Astrocyte (in vitro differentiated cells and primary cell): ENCODE measurements around the gene RALGPS1. TPM values are rescaled to one million over a fixed set of nuclear protein-coding genes. Genes with fewer than 3 reads are reported as not detected.

ENCODE experiments used
- DNase-seq: peaks from one replicate; pipeline ENCODE4 v3.0.0-alpha.2; 2010; ENCODE audit warnings: low read depth
- FAIRE-seq: peaks from 2 replicates; lab custom pipeline; 2011; peaks lifted over from hg19 to GRCh38; lab: Jason Lieb, UNC
- H2AFZ ChIP-seq: 2 replicates; pipeline ENCODE4 v1.6.0; 2012; ENCODE audit warnings: low read depth, low read length, inconsistent platforms
- H3K27ac ChIP-seq: 2 replicates; pipeline ENCODE4 v1.5.1; 2011; ENCODE audit warnings: low read depth, low read length, inconsistent platforms
- H3K27me3 ChIP-seq: 2 replicates; pipeline ENCODE4 v1.6.0; 2011; ENCODE audit warnings: low read length, inconsistent platforms; ENCODE audit not compliant: insufficient read depth
- H3K36me3 ChIP-seq: 2 replicates; pipeline ENCODE4 v1.5.1; 2011; ENCODE audit warnings: low read length, inconsistent platforms; ENCODE audit not compliant: insufficient read depth
- H3K4me1 ChIP-seq: 2 replicates; pipeline ENCODE4 v1.5.1; 2011; ENCODE audit warnings: low read length, inconsistent platforms; ENCODE audit not compliant: insufficient read depth
- H3K4me2 ChIP-seq: 2 replicates; pipeline ENCODE4 v1.6.0; 2012; ENCODE audit warnings: low read length, inconsistent platforms
- H3K4me3 ChIP-seq: 2 replicates; pipeline ENCODE4 v1.5.1; 2011; ENCODE audit warnings: low read depth, mild to moderate bottlenecking, low read length, inconsistent platforms; ENCODE audit not compliant: insufficient read depth
- H3K79me2 ChIP-seq: 2 replicates; pipeline ENCODE4 v1.6.0; 2012; ENCODE audit warnings: mild to moderate bottlenecking, low read length, inconsistent platforms; ENCODE audit not compliant: insufficient read depth
- H3K9ac ChIP-seq: 2 replicates; pipeline ENCODE4 v1.6.0; 2012; ENCODE audit warnings: mild to moderate bottlenecking, low read length, inconsistent platforms
- H3K9me3 ChIP-seq: 2 replicates; pipeline ENCODE4 v1.5.1; 2012; ENCODE audit warnings: low read depth, mild to moderate bottlenecking, low read length, inconsistent platforms; ENCODE audit not compliant: insufficient read depth
- H4K20me1 ChIP-seq: 2 replicates; pipeline ENCODE4 v1.6.0; 2012; ENCODE audit warnings: low read length, inconsistent platforms; ENCODE audit not compliant: insufficient read depth
- H3K27ac Mint-ChIP-seq: one replicate; pipeline ENCODE4 v1.8.0; 2021; ENCODE audit warnings: mild to moderate bottlenecking, mixed read lengths; ENCODE audit not compliant: unreplicated experiment
- H3K27me3 Mint-ChIP-seq: one replicate; pipeline ENCODE4 v1.8.0; 2021; ENCODE audit warnings: low read depth, mixed read lengths; ENCODE audit not compliant: unreplicated experiment
- H3K36me3 Mint-ChIP-seq: one replicate; pipeline ENCODE4 v1.8.0; 2021; ENCODE audit warnings: low read depth, mixed read lengths; ENCODE audit not compliant: unreplicated experiment
- H3K4me1 Mint-ChIP-seq: one replicate; pipeline ENCODE4 v1.8.0; 2021; ENCODE audit warnings: low read depth, mixed read lengths; ENCODE audit not compliant: unreplicated experiment
- H3K4me3 Mint-ChIP-seq: one replicate; pipeline ENCODE4 v1.8.0; 2021; ENCODE audit warnings: mild to moderate bottlenecking, moderate library complexity, mixed read lengths; ENCODE audit not compliant: unreplicated experiment
- H3K9me3 Mint-ChIP-seq: one replicate; pipeline ENCODE4 v1.8.0; 2021; ENCODE audit warnings: mild to moderate bottlenecking, mixed read lengths; ENCODE audit not compliant: unreplicated experiment
- EZH2 ChIP-seq: IDR thresholded peaks from 2 replicates; pipeline ENCODE4 v1.6.1; 2012; ENCODE audit warnings: mild to moderate bottlenecking, low read length, inconsistent platforms; ENCODE audit not compliant: insufficient read depth
- total RNA-seq: library from RNA; stranded (reverse); gene quantifications from 2 replicates; pipeline ENCODE4 v1.2.1, GENCODE V29; 2021
- TF ChIP-seq, protein P1 (sequence below): IDR thresholded peaks from 2 replicates; pipeline ENCODE4 v1.5.1; 2011; ENCODE audit warnings: low read depth, mild to moderate bottlenecking, inconsistent platforms, low read length, moderate library complexity; ENCODE audit not compliant: insufficient read depth

RALGPS1 gene
- total RNA-seq, 1 donor from 2014 or later, result 2.8 TPM

GRCh38 chr9:127049581-127049980 is 135.0 kb downstream of the RALGPS1 start:
- H3K9me3 Mint-ChIP-seq, result peaks cover 2% of the 10 kb centered on the region
- H3K4me3 ChIP-seq, result no peak overlapping the region
- H3K27me3 ChIP-seq, result no peaks in the 10 kb centered on the region
- H3K27ac Mint-ChIP-seq, result no peak overlapping the region
- no peaks in the 10 kb centered on the region for H4K20me1 ChIP-seq
- no peak overlapping the region for H2AFZ ChIP-seq
- no peaks in the 10 kb centered on the region for H3K36me3 ChIP-seq
- TF ChIP-seq EZH2, result no peak
- TF ChIP-seq, protein P1, sequence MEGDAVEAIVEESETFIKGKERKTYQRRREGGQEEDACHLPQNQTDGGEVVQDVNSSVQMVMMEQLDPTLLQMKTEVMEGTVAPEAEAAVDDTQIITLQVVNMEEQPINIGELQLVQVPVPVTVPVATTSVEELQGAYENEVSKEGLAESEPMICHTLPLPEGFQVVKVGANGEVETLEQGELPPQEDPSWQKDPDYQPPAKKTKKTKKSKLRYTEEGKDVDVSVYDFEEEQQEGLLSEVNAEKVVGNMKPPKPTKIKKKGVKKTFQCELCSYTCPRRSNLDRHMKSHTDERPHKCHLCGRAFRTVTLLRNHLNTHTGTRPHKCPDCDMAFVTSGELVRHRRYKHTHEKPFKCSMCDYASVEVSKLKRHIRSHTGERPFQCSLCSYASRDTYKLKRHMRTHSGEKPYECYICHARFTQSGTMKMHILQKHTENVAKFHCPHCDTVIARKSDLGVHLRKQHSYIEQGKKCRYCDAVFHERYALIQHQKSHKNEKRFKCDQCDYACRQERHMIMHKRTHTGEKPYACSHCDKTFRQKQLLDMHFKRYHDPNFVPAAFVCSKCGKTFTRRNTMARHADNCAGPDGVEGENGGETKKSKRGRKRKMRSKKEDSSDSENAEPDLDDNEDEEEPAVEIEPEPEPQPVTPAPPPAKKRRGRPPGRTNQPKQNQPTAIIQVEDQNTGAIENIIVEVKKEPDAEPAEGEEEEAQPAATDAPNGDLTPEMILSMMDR, result no peak
- peaks cover 8% of the 10 kb centered on the region for H3K4me1 ChIP-seq
- no peaks in the 10 kb centered on the region for H3K9me3 ChIP-seq
- H3K4me1 Mint-ChIP-seq, result peaks cover 6% of the 10 kb centered on the region
- no peak overlapping the region for H3K9ac ChIP-seq
- peak overlapping the region; percentile 63 for H3K4me2 ChIP-seq
- peaks cover 14% of the 10 kb centered on the region for H3K27me3 Mint-ChIP-seq
- H3K4me3 Mint-ChIP-seq, result no peak overlapping the region
- no peaks in the 10 kb centered on the region for H3K36me3 Mint-ChIP-seq
- peak; percentile 27 for DNase-seq
- no peak for FAIRE-seq
- peak overlapping the region; percentile 2 for H3K27ac ChIP-seq
- no peaks in the 10 kb centered on the region for H3K79me2 ChIP-seq

DNA sequence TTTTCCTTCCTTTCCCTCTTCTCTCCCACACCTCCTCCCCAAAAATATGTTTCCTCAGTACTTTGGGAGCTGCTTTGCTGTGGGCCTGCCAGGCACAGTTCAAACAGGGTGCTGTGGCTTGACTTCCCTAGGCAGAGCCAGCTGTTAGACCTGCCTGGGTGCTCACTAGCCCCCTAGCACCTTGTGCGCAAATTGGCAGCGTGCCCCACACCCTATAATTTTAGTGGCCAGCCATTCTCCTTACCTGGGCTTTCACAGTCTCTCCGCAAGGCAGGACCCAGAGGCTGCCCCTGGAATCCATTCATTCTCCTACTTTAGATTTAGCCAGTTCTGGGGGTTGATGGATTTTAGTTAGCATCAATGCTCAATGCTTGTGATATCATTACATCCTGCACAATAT is 135.6 kb downstream of the RALGPS1 start:
- Histone ChIP-seq H3K4me2 (no peak overlapping the region), H3K79me2 (no peaks in the 10 kb centered on the region), H3K4me3 (no peak overlapping the region), H3K27me3 (no peaks in the 10 kb centered on the region), H3K4me1 (peaks cover 8% of the 10 kb centered on the region), H2AFZ (no peak overlapping the region), H4K20me1 (no peaks in the 10 kb centered on the region), H3K9me3 (no peaks in the 10 kb centered on the region), H3K36me3 (no peaks in the 10 kb centered on the region), H3K9ac (no peak overlapping the region), H3K27ac (no peak overlapping the region)
- FAIRE-seq (no peak), DNase-seq (no peak)
- no peak overlapping the region for H3K27ac Mint-ChIP-seq
- H3K36me3 Mint-ChIP-seq, result no peaks in the 10 kb centered on the region
- no peak overlapping the region for H3K4me3 Mint-ChIP-seq
- H3K27me3 Mint-ChIP-seq, result peaks cover 14% of the 10 kb centered on the region
- H3K4me1 Mint-ChIP-seq, result peaks cover 6% of the 10 kb centered on the region
- H3K9me3 Mint-ChIP-seq, result peaks cover 2% of the 10 kb centered on the region
- TF ChIP-seq, protein P1, result no peak
- no peak for TF ChIP-seq EZH2

- Histone ChIP-seq H3K9ac (no peak overlapping the region), H3K79me2 (no peaks in the 10 kb centered on the region), H3K27ac (no peak overlapping the region), H3K4me3 (no peak overlapping the region), H3K9me3 (no peaks in the 10 kb centered on the region), H2AFZ (no peak overlapping the region), H3K4me1 (peaks cover 8% of the 10 kb centered on the region), H3K27me3 (no peaks in the 10 kb centered on the region), H3K36me3 (no peaks in the 10 kb centered on the region), H3K4me2 (no peak overlapping the region), H4K20me1 (no peaks in the 10 kb centered on the region)
- no peak for DNase-seq
- peaks cover 6% of the 10 kb centered on the region for H3K4me1 Mint-ChIP-seq
- no peak overlapping the region for H3K4me3 Mint-ChIP-seq
- H3K9me3 Mint-ChIP-seq, result peaks cover 2% of the 10 kb centered on the region
- FAIRE-seq, result no peak
- H3K27ac Mint-ChIP-seq, result no peak overlapping the region
- peaks cover 14% of the 10 kb centered on the region for H3K27me3 Mint-ChIP-seq
- TF ChIP-seq EZH2, result no peak
- TF ChIP-seq, protein P1, result no peak
- no peaks in the 10 kb centered on the region for H3K36me3 Mint-ChIP-seq
Observed at GRCh38 chr9:127050591-127051001, 136.0 kb downstream of the RALGPS1 start.
